Measurements from ENCODE around the gene MOCS2.
"Not testable (repeated sequence)": the region's sequence is repeated elsewhere in the genome, so short reads cannot be mapped to it uniquely, and the experiment has no call there.

The MOCS2 gene

DNA sequence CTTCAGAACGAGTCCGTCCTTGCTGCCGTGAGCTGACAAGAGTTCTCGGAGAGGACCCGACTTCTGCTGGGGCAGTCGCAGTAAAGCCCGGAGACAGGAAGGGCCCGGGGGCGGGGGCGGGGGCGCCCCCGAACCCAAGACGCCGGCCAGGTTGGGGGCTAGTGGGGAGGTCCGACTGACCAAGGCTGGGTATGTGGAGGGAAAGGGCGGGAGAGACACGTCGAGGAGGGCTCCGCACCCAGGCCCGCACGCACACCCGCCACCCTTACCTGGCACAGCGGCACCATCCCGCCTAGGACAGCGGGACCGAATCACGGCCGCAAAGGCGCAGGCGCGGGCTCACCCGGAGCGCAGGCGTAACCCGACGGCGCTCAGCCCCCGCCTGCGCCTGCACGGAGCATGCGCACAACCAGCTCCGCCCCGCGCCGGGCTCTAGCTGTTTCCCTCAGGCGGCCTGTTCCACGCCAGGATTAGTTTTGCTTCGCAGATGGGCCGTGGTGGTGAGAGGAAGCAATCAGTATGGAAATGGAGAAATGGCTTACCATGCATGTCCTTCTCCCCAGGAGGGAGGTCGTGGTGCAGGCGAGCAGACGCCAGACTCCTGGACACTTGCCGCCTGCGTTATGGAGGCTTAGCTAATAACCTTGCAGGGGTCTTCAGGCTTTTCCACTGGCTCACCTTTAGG lies at the start of gene MOCS2:
Gene MOCS2, minus strand, starts transcription at position 315 of the 685 bp plus-strand sequence. CDS start 2,583 bp downstream, outside the sequence.
- DNase-seq (ENCODE audit: low read depth in 2 of 2), result peak; percentile 77 to 78

DNA sequence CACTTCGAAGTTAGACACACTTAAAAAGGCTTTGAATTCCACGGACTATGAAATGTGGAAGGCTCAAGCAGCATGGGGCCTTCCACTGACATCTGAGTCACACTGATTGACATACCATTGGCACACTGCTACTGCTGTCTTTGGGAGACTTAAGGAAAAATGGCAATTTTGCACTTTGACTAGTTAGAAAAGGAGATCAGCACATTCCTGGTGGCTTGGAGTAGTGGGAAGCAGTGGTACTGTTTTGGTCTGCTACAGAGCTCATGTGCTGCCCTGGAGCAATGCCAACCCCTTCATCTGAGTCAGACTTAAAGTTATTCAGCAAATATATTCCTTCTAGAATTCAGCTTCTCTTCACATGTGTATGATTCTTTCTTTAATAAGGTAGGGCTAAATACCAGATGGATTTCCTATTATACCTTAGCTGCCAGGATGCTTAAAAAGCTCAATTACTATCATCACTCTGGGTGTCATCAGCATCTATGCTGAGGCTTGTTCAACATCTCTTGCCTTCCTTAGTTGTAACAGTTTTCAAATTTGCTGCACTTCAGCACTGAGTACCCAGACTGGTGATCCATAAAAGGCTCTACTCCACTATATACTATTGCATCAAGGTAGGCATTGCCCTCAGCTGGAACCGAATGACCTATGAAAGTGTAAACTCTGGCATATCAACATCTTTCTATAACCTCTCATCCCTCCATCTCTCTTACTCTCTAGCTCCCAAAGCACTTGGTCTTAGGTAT lies 42.3 kb upstream of the MOCS2 start:
- DNase-seq (ENCODE audit: low read depth in 2 of 2), result no peak

DNA sequence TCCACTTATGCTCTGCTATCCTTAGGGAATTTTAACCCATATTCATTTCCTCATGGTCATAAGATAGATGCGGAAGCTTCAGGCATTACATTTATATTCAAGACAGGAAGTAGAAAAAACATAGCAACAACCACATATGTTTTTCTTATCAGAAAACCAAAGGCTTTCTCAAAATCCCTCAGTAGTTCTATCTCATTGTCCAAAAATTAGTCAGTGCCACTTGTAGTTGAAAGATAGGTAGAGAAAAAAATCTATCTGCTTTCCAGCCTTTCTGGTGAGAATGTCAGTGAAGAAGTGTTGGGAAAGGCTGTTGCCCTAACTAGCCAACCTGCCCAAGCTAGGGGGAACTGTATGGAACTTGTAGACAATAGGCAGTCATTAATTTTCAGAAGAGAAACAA lies 23.5 kb upstream of the MOCS2 start:
- no peak for DNase-seq (ENCODE audit: low read depth in 2 of 2)

DNA sequence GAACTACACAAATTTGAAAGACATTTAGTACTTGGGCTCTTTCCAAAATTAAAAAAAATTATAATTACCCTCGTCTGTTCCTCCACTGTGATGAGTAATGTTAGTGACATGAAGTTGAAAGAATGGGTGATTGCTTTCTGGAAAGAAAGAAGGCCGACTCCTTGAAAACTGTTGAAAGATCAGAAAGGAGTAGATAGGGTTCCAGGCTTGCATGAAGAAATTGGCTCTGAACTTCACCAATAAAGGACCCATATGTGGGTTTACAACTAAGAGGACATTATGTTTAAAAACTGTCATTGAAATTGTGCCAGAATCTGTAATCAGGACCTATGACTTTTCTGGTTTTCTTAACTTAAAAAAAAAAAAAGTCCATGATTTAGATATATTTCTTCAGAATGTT lies 20.7 kb upstream of the MOCS2 start:
- no peak for DNase-seq (ENCODE audit: low read depth in 2 of 2)

DNA sequence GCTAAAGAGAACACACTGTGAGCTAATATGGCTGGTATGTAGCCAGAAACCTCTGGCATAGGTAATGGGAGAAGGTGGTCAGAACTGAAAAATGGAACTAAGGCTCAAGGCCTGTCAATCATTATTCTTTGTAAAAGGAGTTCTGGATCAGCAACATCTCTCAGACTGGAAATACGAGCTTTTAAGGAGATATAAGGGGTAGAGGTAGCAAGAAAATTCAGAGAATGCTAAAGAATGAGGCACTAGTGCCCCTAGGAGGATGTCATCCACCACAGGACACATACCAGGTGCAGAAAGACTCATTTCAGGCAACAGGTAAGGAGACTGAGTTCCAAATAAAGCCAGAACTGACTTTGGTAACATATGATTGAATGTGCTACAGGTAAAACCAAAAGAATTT lies 18.9 kb upstream of the MOCS2 start:
- DNase-seq (ENCODE audit: low read depth in 2 of 2), result no peak

- no peak for DNase-seq (ENCODE audit: low read depth in 2 of 2)
Measured at GRCh38 chr5:53127107-53127506, 17.6 kb upstream of the MOCS2 start.

DNA sequence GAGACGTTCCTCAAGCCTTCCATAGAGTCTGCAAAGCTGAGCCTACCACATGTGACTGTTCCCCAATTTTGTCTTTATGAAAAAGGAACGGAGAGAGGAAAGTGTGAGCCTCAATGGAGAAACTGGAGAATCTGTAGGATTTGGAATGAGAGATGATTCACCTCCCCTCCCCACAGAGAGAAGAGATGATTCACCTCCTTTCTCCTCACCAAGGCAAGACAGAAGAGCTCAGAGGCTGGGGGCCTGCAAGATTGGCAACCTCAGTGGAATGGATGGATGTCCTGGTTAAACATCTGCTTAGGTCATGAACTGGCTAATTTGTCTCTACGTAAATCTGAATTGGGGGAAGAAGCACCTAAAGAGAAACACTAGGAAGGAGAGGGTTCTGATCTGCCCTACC lies 17.0 kb upstream of the MOCS2 start:
- DNase-seq (ENCODE audit: low read depth in 2 of 2), result no peak

GRCh38 chr5:53123702-53124101 lies 14.1 kb upstream of the MOCS2 start:
- DNase-seq (ENCODE audit: low read depth in 2 of 2), result no peak

- DNase-seq (ENCODE audit: low read depth in 2 of 2), result no peak
Measured at GRCh38 chr5:53120165-53120564, 10.6 kb upstream of the MOCS2 start.

DNA sequence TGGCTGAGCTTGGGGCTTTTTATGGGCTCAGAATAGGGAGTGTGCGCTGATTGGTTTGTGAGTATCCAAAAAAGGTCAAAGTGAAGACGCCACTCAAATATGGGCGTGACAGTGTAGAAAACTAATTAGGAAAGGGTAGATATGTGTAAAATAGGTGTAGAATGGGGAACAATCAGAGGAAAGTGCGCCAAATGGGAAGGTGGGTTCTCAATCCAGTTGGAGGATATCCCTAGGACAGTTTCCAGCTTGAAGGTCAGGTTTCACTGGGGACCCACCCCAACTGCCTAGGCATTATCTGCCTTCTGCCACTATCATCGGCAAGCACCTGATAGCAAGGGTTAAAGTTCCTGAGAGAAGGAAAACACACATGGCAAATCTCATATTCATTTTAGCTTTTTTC lies 9.3 kb upstream of the MOCS2 start:
- DNase-seq (ENCODE audit: low read depth in 2 of 2), result no peak

DNA sequence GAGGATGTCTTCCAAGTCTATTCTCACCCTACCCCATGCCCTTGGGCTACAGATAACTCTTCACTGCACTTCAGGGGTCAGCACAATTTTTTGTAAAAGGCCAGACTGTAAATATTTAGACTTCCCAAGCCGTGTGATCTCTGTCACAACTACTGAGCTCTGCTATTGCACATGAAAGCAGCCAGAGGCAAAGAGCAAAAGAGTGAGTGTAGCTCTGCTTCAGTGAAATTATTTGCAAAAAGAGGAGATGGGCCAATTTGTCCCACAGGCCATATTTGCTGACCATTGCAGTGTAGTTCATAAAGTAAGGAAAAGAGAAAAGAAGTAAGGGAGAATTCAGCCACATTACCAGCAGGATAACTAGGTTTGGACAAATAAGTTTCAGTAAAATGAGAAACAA lies 7.0 kb upstream of the MOCS2 start:
- no peak for DNase-seq (ENCODE audit: low read depth in 2 of 2)

DNA sequence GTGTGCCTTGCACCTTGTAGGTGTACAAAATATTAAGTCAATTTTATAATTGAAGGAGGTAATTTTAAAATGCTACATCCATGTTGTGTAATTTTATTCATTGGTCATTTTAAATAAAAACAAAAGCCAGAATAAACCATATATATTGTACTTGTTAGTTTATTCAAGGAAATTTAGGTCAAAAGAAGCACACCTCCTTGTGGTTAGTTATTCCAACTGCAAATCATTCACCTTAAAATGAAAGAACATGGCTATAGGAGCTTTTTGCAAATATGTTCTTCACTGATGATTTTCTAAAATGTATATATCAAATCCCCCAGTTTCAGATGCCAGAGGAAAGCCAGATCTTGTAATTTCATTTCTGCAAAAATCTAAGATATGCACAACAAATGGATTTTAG lies 5.4 kb upstream of the MOCS2 start:
- no peak for DNase-seq (ENCODE audit: low read depth in 2 of 2)

- DNase-seq (ENCODE audit: low read depth in 2 of 2), result no peak
Measured at GRCh38 chr5:53113947-53114346, 4.4 kb upstream of the MOCS2 start.

GRCh38 chr5:53112909-53113308 lies 3.4 kb upstream of the MOCS2 start:
- no peak for DNase-seq (ENCODE audit: low read depth in 2 of 2)

GRCh38 chr5:53112307-53112706 lies 2.8 kb upstream of the MOCS2 start:
- not testable (repeated sequence) for DNase-seq (ENCODE audit: low read depth in 2 of 2)

- DNase-seq (ENCODE audit: low read depth in 2 of 2), result no peak
Measured at GRCh38 chr5:53111139-53111538, 1.6 kb upstream of the MOCS2 start.

DNA sequence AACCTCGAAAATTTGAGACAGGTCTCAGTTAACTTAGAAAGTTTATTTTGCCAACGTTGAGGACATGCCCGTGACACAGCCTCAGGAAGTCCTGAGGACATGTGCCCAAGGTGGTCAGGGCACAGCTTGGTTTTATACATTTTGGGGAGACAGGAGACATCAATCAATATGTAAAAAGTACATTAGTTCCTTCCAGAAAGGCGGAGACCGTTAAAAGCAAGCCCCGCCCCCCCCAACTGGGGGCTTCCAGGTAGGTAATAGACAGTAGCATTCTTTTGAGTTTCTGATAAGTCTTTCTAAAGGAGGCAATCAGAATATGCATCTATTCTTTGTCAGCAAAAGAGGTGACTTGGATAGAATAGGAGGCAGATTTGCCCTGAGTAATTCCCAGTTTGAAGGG lies 599 bp upstream of the MOCS2 start:
- DNase-seq (ENCODE audit: low read depth in 2 of 2), result no peak

GRCh38 chr5:53109056-53109442 lies 508 bp downstream of the MOCS2 start:
- no peak for DNase-seq (ENCODE audit: low read depth in 2 of 2)

DNA sequence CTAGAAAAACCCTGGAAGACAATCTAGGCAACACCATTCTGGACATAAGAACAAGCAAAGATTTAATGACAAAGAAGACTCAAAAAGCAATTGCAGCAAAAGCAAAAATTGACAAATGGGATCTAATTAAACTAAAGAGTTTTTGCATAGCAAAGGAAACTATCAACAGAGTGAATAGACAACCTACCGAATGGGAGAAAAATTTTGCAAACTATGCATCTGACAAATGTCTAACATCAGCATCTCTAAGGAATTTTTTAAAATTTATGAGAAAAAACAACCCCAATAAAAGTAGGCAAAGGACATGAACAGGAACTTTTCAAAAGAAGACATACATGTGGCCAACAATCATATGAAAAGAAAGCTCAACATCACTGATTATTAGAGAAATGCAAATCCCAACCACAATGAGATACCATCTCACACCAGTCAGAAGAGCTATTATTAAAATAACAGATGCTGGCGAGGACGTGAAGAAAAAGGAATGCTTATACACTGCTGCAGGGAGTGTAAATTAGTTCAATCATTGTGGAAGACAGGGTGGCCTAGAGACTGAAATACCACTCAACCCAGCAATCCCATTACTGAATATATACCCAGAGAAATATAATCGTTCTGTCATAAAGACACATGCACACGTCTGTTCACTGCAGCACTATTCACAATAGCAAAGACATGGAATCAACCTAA lies 3.8 kb downstream of the MOCS2 start:
- DNase-seq (ENCODE audit: low read depth in 2 of 2), result no peak

GRCh38 chr5:53100606-53101005 lies 9.0 kb downstream of the MOCS2 start:
- DNase-seq (ENCODE audit: low read depth in 2 of 2), result no peak

- no peak for DNase-seq (ENCODE audit: low read depth in 2 of 2)
Measured at GRCh38 chr5:53099546-53099945, 10.0 kb downstream of the MOCS2 start.

DNA sequence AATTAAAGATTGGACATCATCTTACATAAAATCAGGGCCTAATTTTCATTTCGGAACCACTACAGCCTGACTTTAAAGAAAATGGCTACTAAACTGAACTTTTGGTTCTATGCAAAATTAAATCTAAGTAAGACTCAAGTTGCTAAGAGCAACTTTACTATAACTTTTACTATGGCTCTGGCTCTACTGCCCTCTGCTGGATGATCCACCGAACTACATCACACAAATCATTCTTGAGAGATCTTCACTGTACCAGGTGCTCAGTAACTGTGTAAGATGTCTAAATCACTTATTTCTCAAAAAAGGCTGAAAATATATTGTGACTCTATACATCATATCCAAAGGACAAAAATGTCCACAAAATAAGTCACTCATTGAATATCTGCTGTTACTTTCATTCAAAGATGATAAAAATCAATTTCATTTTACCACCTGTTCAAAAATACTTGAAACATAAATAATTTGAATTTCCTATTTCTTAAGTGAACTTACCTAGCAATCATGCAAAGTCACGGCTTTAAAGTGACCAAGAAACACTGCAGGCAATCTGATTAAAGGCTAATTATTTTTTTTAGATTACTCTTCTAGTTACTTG lies 13.5 kb downstream of the MOCS2 start:
- peak; percentile 43 to 50 for DNase-seq (ENCODE audit: low read depth in 2 of 2)

DNA sequence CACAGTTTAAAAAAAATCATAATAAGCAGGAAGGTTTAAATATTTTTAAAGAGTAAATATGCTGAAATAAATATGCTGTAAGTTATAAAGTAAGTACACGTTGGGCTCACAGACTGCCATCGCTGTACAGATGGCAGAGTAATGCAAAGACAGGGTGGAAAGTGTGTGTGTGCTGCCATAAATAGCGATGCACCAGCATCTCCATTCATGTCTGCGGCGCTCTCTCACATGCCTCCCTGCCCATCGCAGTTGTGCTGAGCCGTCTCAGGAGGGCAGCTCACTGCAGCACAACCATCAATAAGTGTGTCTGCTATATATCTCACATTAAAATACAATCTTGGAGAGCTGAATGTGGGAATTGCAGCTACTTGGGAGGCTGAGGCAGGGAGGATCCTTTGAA lies 14.3 kb downstream of the MOCS2 start:
- no peak for DNase-seq (ENCODE audit: low read depth in 2 of 2)

All from activated CD8-positive, alpha-beta memory T cell treated with anti-CD3 and anti-CD28 coated beads for 4 hours (primary cell).